HepG2 (cell line): ENCODE measurements around the gene S100A12. TPM values are rescaled to one million over a fixed set of nuclear protein-coding genes. Genes with fewer than 3 reads are reported as not detected.

Source experiments
- ATAC-seq: fragments of 200-7000 bp; cut with Tn5 transposase; 3 replicates; pipeline ENCODE4 v1.9.1; 2020; ENCODE audit warnings: mild to moderate bottlenecking, moderate library complexity
- BruUV-seq: library from RNA; stranded (reverse); fragments of 400-500 nt; replicated peaks from 2 replicates; lab custom pipeline; 2021; lab: Mats Ljungman, UMichigan
- CTCF ChIA-PET: fragments of 300-600 bp; formaldehyde crosslinking; extraction: SDS; loops from one replicate; lab custom pipeline; 2021; ENCODE audit warnings: low total read pairs, inconsistent platforms, low intra/inter-chr PET ratio; lab: Yijun Ruan, JAX
- POLR2A ChIA-PET: fragments of 350-600 bp; sonication (Branson Sonifier 250); formaldehyde crosslinking; loops from one replicate; lab custom pipeline; 2020; ENCODE audit warnings: antibody characterized with exemption, inconsistent platforms; lab: Yijun Ruan, JAX
- DNase-seq: peaks from one replicate; pipeline ENCODE4 v3.0.0-alpha.2; 2015; ENCODE audit warnings: low spot score
- FAIRE-seq: peaks from 3 replicates; lab custom pipeline; 2011; peaks lifted over from hg19 to GRCh38; lab: Jason Lieb, UNC
- H2AFZ ChIP-seq: one replicate; pipeline ENCODE4 v1.6.1; 2011; ENCODE audit warnings: low read length, inconsistent platforms
- H3K27ac ChIP-seq: fragments of 300-600 bp; 3 replicates; pipeline ENCODE4 v1.8.0; 2011; ENCODE audit warnings: mixed run types, mild to moderate bottlenecking, mixed read lengths, low read length, inconsistent platforms; ENCODE audit not compliant: insufficient read depth; ENCODE audit errors: extremely low read length
- H3K27me3 ChIP-seq, 2 experiments: fragments of 200-600 bp in 1 of 2; 2 replicates in 1 of 2; 3 replicates in 1 of 2; pipeline versions ENCODE4 v1.6.0 to v1.8.0; 2011; ENCODE audit warnings: low read length in 2 of 2, mild to moderate bottlenecking in 2 of 2, moderate library complexity in 2 of 2, inconsistent platforms in 1 of 2; ENCODE audit not compliant: insufficient read depth in 2 of 2, control insufficient read depth in 1 of 2
- H3K36me3 ChIP-seq, 2 experiments: fragments of 200-600 bp in 1 of 2; replicated peaks in 1 of 2; 2 replicates in 1 of 2; 3 replicates in 1 of 2; pipeline versions ENCODE4 v1.5.1 to v1.8.0; 2011; ENCODE audit warnings: low read length in 2 of 2, inconsistent platforms in 1 of 2; ENCODE audit not compliant: insufficient read depth in 2 of 2, control insufficient read depth in 1 of 2
- H3K4me1 ChIP-seq: 2 replicates; pipeline ENCODE4 v1.5.1; 2012; ENCODE audit warnings: low read length, inconsistent platforms; ENCODE audit not compliant: insufficient read depth
- H3K4me2 ChIP-seq: 2 replicates; pipeline ENCODE4 v1.6.0; 2011; ENCODE audit warnings: low read depth, low read length, inconsistent platforms
- H3K4me3 ChIP-seq, 3 experiments: fragments of 200-600 bp in 1 of 3; sonication (generic), shearing (Covaris generic) in 1 of 3; replicated peaks in 1 of 3; 2 replicates each; pipeline ENCODE4 v1.5.1; 2011 to 2016; ENCODE audit warnings: low read length in 3 of 3, inconsistent platforms in 2 of 3, low read depth in 2 of 3, mild to moderate bottlenecking in 2 of 3, control low read depth in 1 of 3, mixed read lengths in 1 of 3; ENCODE audit not compliant: insufficient read depth in 1 of 3
- H3K79me2 ChIP-seq: one replicate; pipeline ENCODE4 v1.6.1; 2011; ENCODE audit warnings: low read length, inconsistent platforms; ENCODE audit not compliant: insufficient read depth
- H3K9ac ChIP-seq: 2 replicates; pipeline ENCODE4 v1.6.0; 2011; ENCODE audit warnings: mild to moderate bottlenecking, low read depth, low read length, inconsistent platforms; ENCODE audit not compliant: insufficient read depth
- H3K9me3 ChIP-seq: 2 replicates; pipeline ENCODE4 v1.5.1; 2012; ENCODE audit warnings: mild to moderate bottlenecking, low read length
- H4K20me1 ChIP-seq: 2 replicates; pipeline ENCODE4 v1.6.0; 2011; ENCODE audit warnings: inconsistent platforms, mild to moderate bottlenecking, low read length, moderate library complexity; ENCODE audit not compliant: insufficient read depth
- CHD4 ChIP-seq: fragments of 200-600 bp; sonication (generic); IDR thresholded peaks from 2 replicates; pipeline ENCODE4 v1.7.0; 2017; ENCODE audit warnings: mild to moderate bottlenecking, low read length, borderline replicate concordance
- FOXM1 ChIP-seq: sonication (generic); formaldehyde crosslinking; IDR thresholded peaks from 2 replicates; pipeline ENCODE4 v1.5.0; 2020; ENCODE audit warnings: missing genetic modification reagents
- HDAC6 ChIP-seq: fragments of 200-600 bp; sonication (generic); IDR thresholded peaks from 2 replicates; pipeline ENCODE4 v1.7.0; 2017; ENCODE audit warnings: mild to moderate bottlenecking, antibody characterized with exemption, low read length, low read depth
- HIVEP1 ChIP-seq: sonication (generic); formaldehyde crosslinking; IDR thresholded peaks from 2 replicates; pipeline ENCODE4 v1.4.0; 2020; ENCODE audit warnings: mild to moderate bottlenecking, missing genetic modification reagents
- HMG20A ChIP-seq: IDR thresholded peaks from 2 replicates; pipeline ENCODE4 v1.6.1; 2016; ENCODE audit warnings: borderline replicate concordance
- HOXA7 ChIP-seq: sonication (generic); formaldehyde crosslinking; IDR thresholded peaks from 2 replicates; pipeline ENCODE4 v1.8.1; 2022; ENCODE audit warnings: mild to moderate bottlenecking, missing genetic modification reagents, moderate library complexity
- MED13 ChIP-seq: sonication (generic); formaldehyde crosslinking; IDR thresholded peaks from 2 replicates; pipeline ENCODE4 v1.5.0; 2020; ENCODE audit warnings: missing genetic modification reagents
- PHB2 ChIP-seq: fragments of 450-650 bp; IDR thresholded peaks from 2 replicates; pipeline ENCODE4 v1.6.1; 2018; ENCODE audit not compliant: partially characterized antibody
- RXRA ChIP-seq: sonication (generic); formaldehyde crosslinking; IDR thresholded peaks from 2 replicates; pipeline ENCODE4 v1.5.1; 2020; ENCODE audit warnings: missing genetic modification reagents
- TOE1 ChIP-seq: sonication (generic); formaldehyde crosslinking; IDR thresholded peaks from 2 replicates; pipeline ENCODE4 v1.4.0; 2020; ENCODE audit warnings: mild to moderate bottlenecking, missing genetic modification reagents
- ZMYM4 ChIP-seq: sonication (generic); formaldehyde crosslinking; IDR thresholded peaks from 2 replicates; pipeline ENCODE4 v1.8.1; 2023; ENCODE audit warnings: mild to moderate bottlenecking, missing genetic modification reagents
- ZNF12 ChIP-seq: sonication (generic); formaldehyde crosslinking; IDR thresholded peaks from 2 replicates; pipeline ENCODE4 v1.5.0; 2020; ENCODE audit warnings: missing genetic modification reagents
- ZNF296 ChIP-seq: sonication (generic); formaldehyde crosslinking; conservative IDR thresholded peaks from 2 replicates; pipeline ENCODE4 v1.5.0; 2020; ENCODE audit warnings: mild to moderate bottlenecking, missing genetic modification reagents
- ZNF335 ChIP-seq: sonication (generic); formaldehyde crosslinking; IDR thresholded peaks from 2 replicates; pipeline ENCODE4 v1.4.0; 2020; ENCODE audit warnings: missing genetic modification reagents
- ZSCAN9 ChIP-seq: IDR thresholded peaks from 2 replicates; pipeline ENCODE4 v1.6.1; 2016; ENCODE audit warnings: borderline replicate concordance
- WGBS: methylation state at CpG from one replicate; pipeline ENCODE4 v1.1.6; 2017; ENCODE audit warnings: low lambda C conversion rate; 5-methylcytosine and 5-hydroxymethylcytosine counted together
- in situ Hi-C: cut with HindIII; loops from 2 replicates; pipeline ENCODE4 v1.10.0; 2017; ENCODE audit warnings: low pct_unique_long_range_greater_than_20kb; ENCODE audit not compliant: extremely low pct_ligation_motif_present
- intact Hi-C: fragments of 100-400 bp; cut with micrococcal nuclease; formaldehyde crosslinking; loops from one replicate; pipeline ENCODE4 v1.10.0; 2022; ENCODE audit not compliant: unreplicated experiment
- polyA plus RNA-seq, 8 experiments: library from polyadenylated mRNA; depleted of rRNA in 3 of 8; stranded (reverse) in 7 of 8; unstranded in 1 of 8; fragments of >200 nt; fragmentation: Illumina TruSeq in 4 of 8; extraction: Trizol in 4 of 8; gene quantifications; 2 replicates each; pipeline versions ENCODE4 v1.2.1 to v1.2.3, GENCODE V29; 2011 to 2016; ENCODE audit warnings: low read depth in 4 of 8, missing spikeins in 1 of 8, mixed read lengths in 1 of 8; ENCODE audit not compliant: insufficient read depth in 1 of 8
- total RNA-seq, 5 experiments: library from RNA; depleted of rRNA; stranded (reverse); fragments of >200 nt; fragmentation: Illumina TruSeq; extraction: Trizol; gene quantifications; 2 replicates each; pipeline ENCODE4 v1.2.3, GENCODE V29; 2016; ENCODE audit warnings: low read depth in 1 of 5
- TF ChIP-seq, protein P1 (sequence below): sonication (generic); formaldehyde crosslinking; conservative IDR thresholded peaks from 2 replicates; pipeline ENCODE4 v1.4.0; 2020; ENCODE audit warnings: missing genetic modification reagents
- TF ChIP-seq, protein P2 (sequence below): sonication (generic); formaldehyde crosslinking; IDR thresholded peaks from 2 replicates; pipeline ENCODE4 v1.8.1; 2023; ENCODE audit warnings: mild to moderate bottlenecking, missing genetic modification reagents
- TF ChIP-seq, protein P3 (sequence below): sonication (generic); formaldehyde crosslinking; IDR thresholded peaks from 2 replicates; pipeline ENCODE4 v1.4.0; 2020; ENCODE audit warnings: missing genetic modification reagents, borderline replicate concordance

S100A12 gene
- total and polyA plus RNA-seq, 2 of the 13 experiments (the other 11 are each of a cell fraction or from before 2014, with no cell fraction given): not detected

DNA sequence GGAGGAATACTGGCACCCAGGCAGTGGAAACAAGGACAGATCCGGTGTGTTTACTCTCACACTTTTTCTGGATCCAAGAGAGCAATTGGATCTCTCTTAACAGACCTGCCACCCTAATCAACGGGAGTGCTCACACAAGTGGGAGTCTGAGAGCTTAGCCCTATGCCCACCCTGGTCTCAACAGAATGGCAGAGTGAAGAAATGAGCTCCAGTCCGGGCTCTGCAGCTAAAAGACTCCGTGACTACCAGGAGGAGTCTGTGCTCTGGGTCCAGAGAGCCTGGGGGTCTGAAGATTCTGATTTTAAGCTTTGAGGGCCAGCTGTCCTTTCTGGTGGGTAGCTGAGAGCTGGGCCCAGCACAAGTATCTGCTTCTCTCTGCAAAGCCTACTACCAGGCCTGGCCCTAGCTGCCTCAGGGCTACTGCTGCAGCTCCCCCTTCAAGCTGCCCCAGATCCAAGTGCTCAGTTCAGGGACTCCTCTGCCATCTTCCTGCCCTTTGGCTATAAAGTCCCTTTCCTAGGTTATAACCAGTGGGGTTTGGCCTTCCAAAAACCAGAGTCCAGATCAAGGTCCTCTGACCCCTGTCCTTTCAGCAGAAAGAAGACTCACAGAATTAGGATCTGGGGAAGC, 13.8 kb downstream of the S100A12 start:
- in situ Hi-C loops: no loop called here
- FAIRE-seq: no peak
- TF ChIP-seq ZMYM4 (CRISPR knock-in tag): no peak
- TF ChIP-seq HOXA7 (CRISPR knock-in tag): no peak
- no peak for TF ChIP-seq ZNF296 (CRISPR knock-in tag)
- TF ChIP-seq CHD4: no peak
- TF ChIP-seq, protein P1, sequence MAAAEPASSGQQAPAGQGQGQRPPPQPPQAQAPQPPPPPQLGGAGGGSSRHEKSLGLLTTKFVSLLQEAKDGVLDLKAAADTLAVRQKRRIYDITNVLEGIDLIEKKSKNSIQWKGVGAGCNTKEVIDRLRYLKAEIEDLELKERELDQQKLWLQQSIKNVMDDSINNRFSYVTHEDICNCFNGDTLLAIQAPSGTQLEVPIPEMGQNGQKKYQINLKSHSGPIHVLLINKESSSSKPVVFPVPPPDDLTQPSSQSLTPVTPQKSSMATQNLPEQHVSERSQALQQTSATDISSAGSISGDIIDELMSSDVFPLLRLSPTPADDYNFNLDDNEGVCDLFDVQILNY (CRISPR knock-in tag): no peak
- TF ChIP-seq HIVEP1: no peak
- TF ChIP-seq ZSCAN9 (CRISPR knock-in tag): no peak
- TF ChIP-seq, protein P2, sequence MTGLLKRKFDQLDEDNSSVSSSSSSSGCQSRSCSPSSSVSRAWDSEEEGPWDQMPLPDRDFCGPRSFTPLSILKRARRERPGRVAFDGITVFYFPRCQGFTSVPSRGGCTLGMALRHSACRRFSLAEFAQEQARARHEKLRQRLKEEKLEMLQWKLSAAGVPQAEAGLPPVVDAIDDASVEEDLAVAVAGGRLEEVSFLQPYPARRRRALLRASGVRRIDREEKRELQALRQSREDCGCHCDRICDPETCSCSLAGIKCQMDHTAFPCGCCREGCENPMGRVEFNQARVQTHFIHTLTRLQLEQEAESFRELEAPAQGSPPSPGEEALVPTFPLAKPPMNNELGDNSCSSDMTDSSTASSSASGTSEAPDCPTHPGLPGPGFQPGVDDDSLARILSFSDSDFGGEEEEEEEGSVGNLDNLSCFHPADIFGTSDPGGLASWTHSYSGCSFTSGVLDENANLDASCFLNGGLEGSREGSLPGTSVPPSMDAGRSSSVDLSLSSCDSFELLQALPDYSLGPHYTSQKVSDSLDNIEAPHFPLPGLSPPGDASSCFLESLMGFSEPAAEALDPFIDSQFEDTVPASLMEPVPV: no peak
- TF ChIP-seq, protein P3, sequence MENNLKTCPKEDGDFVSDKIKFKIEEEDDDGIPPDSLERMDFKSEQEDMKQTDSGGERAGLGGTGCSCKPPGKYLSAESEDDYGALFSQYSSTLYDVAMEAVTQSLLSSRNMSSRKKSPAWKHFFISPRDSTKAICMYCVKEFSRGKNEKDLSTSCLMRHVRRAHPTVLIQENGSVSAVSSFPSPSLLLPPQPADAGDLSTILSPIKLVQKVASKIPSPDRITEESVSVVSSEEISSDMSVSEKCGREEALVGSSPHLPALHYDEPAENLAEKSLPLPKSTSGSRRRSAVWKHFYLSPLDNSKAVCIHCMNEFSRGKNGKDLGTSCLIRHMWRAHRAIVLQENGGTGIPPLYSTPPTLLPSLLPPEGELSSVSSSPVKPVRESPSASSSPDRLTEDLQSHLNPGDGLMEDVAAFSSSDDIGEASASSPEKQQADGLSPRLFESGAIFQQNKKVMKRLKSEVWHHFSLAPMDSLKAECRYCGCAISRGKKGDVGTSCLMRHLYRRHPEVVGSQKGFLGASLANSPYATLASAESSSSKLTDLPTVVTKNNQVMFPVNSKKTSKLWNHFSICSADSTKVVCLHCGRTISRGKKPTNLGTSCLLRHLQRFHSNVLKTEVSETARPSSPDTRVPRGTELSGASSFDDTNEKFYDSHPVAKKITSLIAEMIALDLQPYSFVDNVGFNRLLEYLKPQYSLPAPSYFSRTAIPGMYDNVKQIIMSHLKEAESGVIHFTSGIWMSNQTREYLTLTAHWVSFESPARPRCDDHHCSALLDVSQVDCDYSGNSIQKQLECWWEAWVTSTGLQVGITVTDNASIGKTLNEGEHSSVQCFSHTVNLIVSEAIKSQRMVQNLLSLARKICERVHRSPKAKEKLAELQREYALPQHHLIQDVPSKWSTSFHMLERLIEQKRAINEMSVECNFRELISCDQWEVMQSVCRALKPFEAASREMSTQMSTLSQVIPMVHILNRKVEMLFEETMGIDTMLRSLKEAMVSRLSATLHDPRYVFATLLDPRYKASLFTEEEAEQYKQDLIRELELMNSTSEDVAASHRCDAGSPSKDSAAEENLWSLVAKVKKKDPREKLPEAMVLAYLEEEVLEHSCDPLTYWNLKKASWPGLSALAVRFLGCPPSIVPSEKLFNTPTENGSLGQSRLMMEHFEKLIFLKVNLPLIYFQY (CRISPR knock-in tag): no peak
- no peak for TF ChIP-seq RXRA (CRISPR knock-in tag)
- TF ChIP-seq MED13 (CRISPR knock-in tag): no peak
- TF ChIP-seq ZNF12 (CRISPR knock-in tag): no peak
- no peak for TF ChIP-seq TOE1 (CRISPR knock-in tag)
- no peak for TF ChIP-seq HDAC6
- no peak for TF ChIP-seq ZNF335 (CRISPR knock-in tag)
- no peak for TF ChIP-seq HMG20A (CRISPR knock-in tag)
- no peak for TF ChIP-seq FOXM1 (CRISPR knock-in tag)
- no peak for TF ChIP-seq PHB2

More for the DNA sequence above, 13.8 kb downstream of the S100A12 start:
- intact Hi-C loops: no loop called here
- CTCF ChIA-PET: no interaction called here
- H3K27ac ChIP-seq: no peak overlapping the region
- H3K36me3 ChIP-seq: no peaks in the 10 kb centered on the region
- no peaks in the 10 kb centered on the region for H3K9me3 ChIP-seq
- no peak overlapping the region for H2AFZ ChIP-seq
- ATAC-seq (no peak), DNase-seq (no peak)
- POLR2A ChIA-PET: no interaction called here
- H3K27me3 ChIP-seq: peaks cover 1 to 5% of the 10 kb centered on the region in 2 experiments; a peak in 1 of 5 replicates
- no peaks in the 10 kb centered on the region for H3K79me2 ChIP-seq
- 0 out of 2 replicates have a peak, but pooled peaks cover 5% of the 10 kb centered on the region for H3K4me1 ChIP-seq
- no peaks in the 10 kb centered on the region for H4K20me1 ChIP-seq
- no peak overlapping the region for H3K4me2 ChIP-seq
- H3K9ac ChIP-seq: no peak overlapping the region
- BruUV-seq: no TSS peak
- H3K4me3 ChIP-seq: no peak overlapping the region
- 0% methylated on average over 4 of the region's 4 CpGs for WGBS
